Epithelial cell of esophagus (primary cell): Measurements from ENCODE around the gene NEAT1.

Source experiments
- DNase-seq: peaks from one replicate; pipeline ENCODE4 v3.0.0; 2010; ENCODE audit warnings: low read depth
- H3K4me3 ChIP-seq: 2 replicates; pipeline ENCODE4 v1.5.1; 2011; ENCODE audit warnings: mild to moderate bottlenecking, low read length, control low read depth
- CTCF ChIP-seq: IDR thresholded peaks from 2 replicates; pipeline ENCODE4 v1.5.1; 2011; ENCODE audit warnings: low read depth, mild to moderate bottlenecking, low read length, control low read depth, inconsistent platforms; ENCODE audit not compliant: insufficient read depth; ENCODE audit errors: missing control alignments

NEAT1 gene

GRCh38 chr11:65474864-65475263 lies 52.3 kb downstream of the NEAT1 start:
- DNase-seq = peak; percentile 21
- TF ChIP-seq CTCF = no peak
- H3K4me3 ChIP-seq = no peak overlapping the region

DNA sequence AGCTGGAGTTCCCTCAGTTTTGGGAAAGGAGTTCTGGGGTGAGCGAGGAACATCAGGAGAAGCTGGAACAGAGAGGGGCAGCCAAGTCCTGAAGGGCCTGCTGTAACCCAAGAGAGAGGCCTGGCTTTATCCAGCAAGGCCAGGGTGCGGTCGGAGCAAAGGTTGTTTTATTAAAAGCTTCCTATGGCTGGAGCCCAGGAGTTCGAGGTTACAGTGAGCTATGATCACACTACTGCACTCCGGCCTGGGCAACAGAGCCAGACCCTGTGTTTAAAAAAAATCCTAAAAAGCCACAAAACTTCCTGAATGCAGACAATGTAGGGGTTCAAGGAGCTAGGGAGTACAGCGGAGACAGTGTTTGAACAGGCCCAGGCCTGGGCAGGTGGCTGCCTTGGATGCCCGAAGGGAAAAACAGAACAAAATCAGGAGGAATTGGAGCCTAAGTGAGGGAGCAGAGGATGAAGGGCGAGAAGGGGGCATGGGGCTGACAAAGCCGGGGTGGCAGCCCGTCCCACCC lies 54.1 kb downstream of the NEAT1 start:
- TF ChIP-seq CTCF = no peak
- DNase-seq = no peak
- peak overlapping the region; percentile 56 for H3K4me3 ChIP-seq

GRCh38 chr11:65477149-65477965 lies 54.8 kb downstream of the NEAT1 start:
- no peak for TF ChIP-seq CTCF
- DNase-seq = peak; percentile 95

GRCh38 chr11:65478388-65479183 lies 56.0 kb downstream of the NEAT1 start:
- TF ChIP-seq CTCF = no peak
- DNase-seq = peak; percentile 23
- H3K4me3 ChIP-seq = no peak overlapping the region

More at GRCh38 chr11:65477149-65477965, 54.8 kb downstream of the NEAT1 start:
- peak overlapping the region; percentile 56 for H3K4me3 ChIP-seq

DNA sequence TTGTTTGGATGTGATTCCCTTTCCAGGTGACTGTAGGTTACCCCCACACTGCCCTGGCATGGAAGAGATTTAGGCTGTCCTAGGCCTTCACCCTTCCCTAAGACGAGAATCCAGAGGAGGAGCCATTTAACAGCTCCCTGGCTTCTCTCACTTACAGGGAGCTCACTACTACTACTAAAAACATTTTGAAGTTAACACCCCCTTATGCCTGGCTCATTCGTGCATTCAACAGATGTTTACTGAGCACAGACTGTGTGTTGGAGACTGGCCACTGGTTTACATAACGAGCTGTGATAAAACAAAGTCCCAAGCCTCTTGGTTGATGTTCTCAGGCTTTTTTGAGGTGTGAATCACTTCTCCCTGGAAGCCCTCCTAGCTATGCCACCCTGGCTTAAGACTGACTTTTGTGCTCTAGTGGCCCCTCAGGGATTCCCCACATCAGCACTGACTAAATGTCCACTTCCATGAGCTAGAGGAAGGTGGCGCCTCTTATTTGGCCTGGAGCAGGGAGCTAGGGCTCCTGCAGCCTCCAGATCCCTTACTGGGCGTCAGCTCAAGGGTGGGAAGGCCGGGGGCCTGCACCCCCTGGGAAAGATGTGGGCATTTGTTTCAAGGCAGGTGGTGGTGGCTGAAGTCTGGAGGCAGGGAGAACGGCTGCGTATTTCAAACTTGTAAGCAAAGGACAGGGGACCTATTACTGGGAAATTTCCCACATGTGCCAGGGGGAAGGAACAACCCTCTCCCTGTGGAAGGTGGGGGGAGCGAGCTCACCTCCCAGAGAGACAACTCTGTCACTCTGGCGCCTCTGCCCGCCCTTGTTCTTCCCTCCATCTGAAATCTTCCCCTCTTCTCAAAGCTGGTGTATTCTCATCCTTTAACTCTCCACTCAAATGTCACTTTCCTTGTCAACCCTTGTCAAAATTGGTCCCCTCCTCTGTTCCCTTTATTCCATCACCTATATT lies 56.9 kb downstream of the NEAT1 start:
- TF ChIP-seq CTCF = peak; percentile 33
- H3K4me3 ChIP-seq = no peak overlapping the region
- DNase-seq = peak; percentile 52

- no peak for DNase-seq
- no peak for TF ChIP-seq CTCF
- H3K4me3 ChIP-seq = no peak overlapping the region
Observed at GRCh38 chr11:65482306-65482850, 59.8 kb downstream of the NEAT1 start.
